Activated gamma-delta T cell treated with Interleukin-2 at 50 U/mL for 16 hours (primary cell): ENCODE data around the gene UGT1A7.

Experiments used
- DNase-seq: peaks from one replicate; pipeline ENCODE4 v3.0.0-alpha.2; 2020

UGT1A7 gene

GRCh38 chr2:233801357-233802131 lies 119.8 kb downstream of the UGT1A7 start:
- no peak for DNase-seq

- DNase-seq, result no peak
Measured at GRCh38 chr2:233802132-233802815, 120.6 kb downstream of the UGT1A7 start.

DNA sequence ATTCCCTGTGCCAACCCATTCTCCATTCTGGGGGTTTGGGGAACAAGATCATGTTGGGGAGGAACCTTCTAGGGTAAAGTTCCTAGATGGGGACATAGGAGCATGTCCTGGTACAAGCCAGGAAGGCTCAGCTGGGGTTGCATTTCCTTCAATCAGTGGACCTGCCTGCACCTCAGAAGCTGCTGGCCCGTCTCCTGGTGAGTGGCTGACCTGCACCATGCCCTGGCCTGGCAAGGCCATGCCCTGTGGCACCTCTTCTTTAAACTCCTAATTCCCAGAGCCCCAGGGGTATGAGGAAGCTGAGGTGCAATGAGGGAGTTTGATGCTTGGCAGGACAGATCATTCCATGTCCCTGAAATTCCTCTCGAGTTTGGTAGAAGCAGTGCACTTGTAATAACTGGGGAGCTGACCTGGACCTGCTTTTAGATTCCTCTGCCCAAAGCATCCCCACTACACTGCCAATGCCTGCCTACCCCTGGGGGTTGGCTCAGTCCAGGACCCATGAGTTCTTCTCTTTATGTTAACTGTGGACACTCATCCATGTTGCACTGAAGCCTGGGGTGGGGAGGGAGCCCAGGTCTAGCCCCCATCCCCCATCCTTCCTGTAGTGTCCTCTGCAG lies 121.7 kb downstream of the UGT1A7 start:
- no peak for DNase-seq

DNA sequence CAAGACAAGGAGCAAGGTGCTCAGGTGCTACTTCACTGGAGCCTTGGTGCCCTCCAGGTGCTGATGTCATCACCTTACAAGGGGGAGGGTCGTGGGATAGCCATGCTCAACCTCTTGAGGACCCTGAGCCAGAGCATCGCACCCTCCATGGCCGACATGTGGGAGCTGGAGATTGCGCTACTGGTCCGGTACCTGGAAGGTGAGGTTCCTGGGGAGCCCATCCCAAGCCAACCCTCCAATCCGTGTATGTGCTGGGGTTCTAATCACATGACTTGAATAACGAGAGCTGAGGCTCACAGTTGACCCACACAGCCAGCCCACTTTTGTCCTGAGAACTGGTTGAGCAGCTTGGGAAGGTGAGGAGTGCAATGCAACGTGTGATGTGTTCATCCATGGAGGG lies 122.3 kb downstream of the UGT1A7 start:
- no peak for DNase-seq

- DNase-seq, result no peak
Measured at GRCh38 chr2:233807215-233807865, 125.6 kb downstream of the UGT1A7 start.

DNA sequence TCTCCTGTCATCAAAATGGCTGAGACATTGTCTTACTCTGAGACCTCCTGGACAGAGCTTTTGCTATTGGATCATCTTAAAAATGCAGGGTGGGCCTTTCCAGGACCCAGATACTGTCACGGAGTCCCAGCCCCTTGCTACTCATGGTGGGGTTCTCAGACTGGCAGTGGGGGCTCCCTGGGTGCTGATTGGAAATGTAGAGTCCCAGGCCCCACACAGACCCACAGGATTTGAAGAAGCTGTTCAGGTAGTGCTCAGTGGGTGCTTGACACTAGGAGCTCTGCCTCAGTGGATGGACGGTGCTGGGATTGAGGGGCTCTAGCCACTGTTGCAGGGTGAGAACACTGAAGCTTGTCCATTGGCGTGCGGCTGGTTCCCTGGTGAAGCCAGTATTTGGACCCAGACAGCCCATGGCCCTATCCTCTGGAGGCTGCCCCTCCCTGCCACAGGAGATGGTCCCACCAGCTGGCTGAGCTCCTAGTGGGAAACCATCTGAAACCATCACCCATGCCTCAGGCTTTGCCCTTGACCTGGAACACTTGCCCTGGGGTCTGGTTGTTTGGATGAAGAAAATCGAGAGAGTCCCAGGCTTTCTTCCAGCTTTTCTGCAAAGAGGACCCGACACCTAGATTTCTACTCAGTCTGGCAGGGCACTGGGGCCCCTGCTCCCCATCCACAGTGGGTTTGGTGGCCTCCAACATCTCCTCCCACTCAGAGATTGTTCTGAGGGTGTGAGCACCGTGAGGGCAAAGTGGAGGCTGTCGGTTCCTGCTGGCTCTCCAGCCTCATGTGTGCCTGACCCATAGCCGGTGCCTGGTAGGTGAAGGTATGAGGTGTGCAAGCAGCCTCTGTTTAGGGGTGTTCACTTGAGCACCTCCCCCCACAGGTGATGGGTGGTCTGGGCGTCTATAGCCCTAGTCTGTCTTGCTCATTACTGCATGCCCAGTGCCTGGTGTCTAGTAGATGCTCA lies 126.5 kb downstream of the UGT1A7 start:
- no peak for DNase-seq

DNA sequence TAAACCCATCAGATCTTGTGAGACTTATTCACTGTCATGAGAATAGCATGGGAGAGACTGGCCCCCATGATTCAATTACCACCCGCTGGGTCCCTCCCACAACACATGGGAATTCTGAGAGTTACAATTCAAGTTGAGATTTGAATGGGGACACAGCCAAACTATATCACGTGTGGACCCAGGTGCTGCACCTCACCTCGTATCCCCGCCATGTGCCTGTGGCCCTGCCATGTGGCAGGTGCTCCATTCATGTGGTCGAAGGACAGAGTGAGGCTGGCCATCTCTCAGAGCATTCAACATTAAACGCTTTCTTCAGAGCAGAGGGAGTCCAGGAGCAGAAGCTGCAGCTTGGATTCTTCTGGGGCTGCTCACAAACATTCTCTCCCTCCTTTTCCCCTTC lies 128.7 kb downstream of the UGT1A7 start:
- no peak for DNase-seq

- no peak for DNase-seq
Measured at GRCh38 chr2:233811087-233811486, 129.4 kb downstream of the UGT1A7 start.

GRCh38 chr2:233811732-233812131 lies 130.0 kb downstream of the UGT1A7 start:
- DNase-seq, result no peak

DNA sequence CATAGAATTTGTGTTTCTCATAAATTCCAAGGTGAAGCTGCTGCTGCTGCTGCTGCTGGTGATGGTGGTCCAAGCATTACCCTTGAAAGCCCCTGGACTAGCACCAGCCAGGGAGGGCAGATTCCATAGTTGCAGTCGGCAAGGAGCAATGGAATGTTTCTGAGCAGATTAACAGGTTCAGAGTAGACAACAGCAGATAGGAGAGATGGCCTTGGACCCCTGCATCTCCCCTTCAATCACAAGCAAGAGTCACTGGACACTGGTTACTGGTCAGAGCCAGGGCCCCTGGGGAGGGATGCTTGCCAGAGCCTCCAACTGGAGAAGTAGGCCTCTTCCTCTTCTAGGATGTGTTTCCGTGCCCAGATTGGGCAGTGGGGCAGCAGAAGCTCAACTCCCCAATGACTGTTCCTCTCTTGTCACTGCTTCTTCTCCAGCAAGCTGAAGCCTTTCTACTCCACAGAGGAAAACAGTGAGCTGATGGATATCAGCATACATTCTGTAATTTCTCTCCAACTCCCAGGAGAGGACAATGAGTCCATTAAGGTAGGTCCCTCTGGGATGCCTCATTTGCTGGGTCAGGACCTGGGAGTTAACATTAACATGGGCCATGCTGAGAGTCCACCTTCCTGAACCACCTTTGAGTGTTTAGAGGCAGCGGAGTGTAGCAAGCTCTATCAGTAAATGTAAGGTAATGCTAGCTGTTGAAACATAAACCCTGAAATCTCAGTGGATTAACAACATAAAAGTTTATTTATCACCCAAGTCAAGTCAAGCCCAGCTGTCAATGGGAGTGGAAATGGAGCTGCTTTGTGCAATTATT lies 131.7 kb downstream of the UGT1A7 start:
- no peak for DNase-seq

GRCh38 chr2:233814056-233814835 lies 132.5 kb downstream of the UGT1A7 start:
- DNase-seq, result peak; percentile 1

- no peak for DNase-seq
Measured at GRCh38 chr2:233815861-233816260, 134.2 kb downstream of the UGT1A7 start.

- peak; percentile 2 for DNase-seq
Measured at GRCh38 chr2:233816334-233816733, 134.6 kb downstream of the UGT1A7 start.

DNA sequence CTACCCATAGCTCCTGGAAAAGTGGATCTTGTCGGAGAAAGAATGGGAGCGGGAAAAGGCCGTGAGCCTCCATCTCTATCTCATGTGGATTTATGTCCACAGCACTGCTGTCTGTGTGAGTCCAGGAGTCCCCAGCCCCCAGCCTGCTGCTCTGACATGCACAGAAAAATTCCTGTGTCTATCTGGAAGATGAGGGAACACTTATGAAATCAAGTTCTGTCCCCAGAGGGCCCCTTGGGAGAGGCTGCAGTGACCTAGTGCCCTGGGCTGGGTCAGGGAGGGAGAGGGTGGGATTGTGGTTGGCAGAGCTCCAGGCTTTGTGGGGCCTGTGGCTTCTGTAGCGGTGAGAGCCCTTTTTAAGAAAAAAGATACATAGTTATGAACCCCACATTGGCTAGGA lies 135.1 kb downstream of the UGT1A7 start:
- DNase-seq, result peak; percentile 2

- DNase-seq, result no peak
Measured at GRCh38 chr2:233817361-233817911, 135.7 kb downstream of the UGT1A7 start.

DNA sequence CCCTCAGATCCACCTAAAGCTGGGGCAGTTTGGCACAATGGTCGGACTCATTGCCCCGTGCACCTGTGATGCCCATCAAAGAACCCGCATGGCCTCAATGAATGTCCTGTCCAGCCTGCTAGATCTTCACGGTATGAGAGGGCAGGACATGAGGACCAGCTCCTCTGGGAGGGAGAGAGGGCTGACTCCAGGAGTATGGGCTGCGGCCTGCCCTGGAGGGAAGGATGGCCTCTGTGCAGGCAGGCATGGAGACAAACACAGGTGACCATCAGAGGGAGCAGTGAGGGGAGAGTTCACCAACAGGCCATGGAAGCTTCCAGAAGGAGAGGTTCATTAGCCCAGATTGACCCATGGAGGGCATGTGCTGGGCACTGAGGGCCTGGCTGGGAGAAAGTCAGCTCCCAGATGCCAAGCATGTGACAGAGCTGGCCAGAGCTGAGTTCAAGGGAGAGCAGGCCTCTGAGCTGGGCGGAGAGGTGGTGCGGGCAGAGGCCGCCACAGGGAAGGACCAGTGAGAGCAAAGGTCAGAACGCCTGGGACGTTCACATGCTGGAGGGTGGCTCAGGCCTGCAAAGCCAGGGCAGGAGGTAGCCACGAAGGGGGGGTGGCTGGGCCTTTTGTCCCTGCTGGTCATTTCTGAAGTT lies 136.4 kb downstream of the UGT1A7 start:
- peak; percentile 1 for DNase-seq

DNA sequence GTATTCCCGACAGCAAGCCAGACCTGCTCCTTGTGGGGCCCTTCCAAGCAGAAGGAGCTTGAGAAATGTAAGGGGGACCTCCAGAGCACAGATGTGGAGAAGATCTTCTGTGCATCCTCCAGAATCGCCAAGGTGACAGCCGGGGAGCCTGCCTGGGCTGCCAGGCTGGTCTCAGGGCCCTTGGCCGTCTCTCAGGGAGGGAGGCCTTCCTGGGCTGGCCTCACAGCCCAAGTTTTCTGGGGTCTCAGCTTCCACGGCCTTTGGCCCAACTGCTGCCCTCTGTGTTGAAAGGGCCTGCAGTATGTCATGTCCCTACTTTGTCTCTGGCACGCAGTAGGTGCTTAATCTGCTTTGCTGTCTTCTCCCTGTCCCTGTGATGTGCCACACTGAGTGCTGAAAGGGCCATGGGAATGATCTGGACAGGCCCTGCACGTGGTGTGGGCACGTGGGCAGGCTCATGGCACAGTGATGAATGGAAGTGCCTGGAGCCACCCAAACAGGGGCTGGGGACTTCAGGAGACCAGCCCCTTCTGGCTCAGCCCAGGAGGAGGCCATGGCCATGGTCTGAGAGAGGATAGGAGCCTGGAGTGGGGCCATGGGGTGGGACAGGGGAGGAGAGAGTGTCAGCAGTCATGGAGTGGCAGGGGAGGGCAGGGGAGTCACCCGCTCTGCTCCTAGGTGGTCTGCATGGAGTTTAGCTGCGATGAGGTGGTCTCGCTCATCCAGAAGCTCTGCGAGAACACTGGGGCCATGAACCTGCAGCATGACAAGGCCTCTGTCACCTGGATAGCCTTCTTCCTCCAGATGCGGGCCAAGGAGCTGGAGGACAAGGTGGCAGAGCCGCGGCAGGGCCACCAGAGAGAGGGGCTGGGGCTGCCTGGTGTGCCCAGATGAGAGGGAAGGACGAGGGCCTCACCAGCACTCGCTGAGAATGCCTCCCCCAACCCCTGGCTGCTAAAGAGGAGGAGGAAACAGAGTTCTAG lies 137.2 kb downstream of the UGT1A7 start:
- DNase-seq, result no peak
